ENCODE measurements around the gene GPC5.

The GPC5 gene

DNA sequence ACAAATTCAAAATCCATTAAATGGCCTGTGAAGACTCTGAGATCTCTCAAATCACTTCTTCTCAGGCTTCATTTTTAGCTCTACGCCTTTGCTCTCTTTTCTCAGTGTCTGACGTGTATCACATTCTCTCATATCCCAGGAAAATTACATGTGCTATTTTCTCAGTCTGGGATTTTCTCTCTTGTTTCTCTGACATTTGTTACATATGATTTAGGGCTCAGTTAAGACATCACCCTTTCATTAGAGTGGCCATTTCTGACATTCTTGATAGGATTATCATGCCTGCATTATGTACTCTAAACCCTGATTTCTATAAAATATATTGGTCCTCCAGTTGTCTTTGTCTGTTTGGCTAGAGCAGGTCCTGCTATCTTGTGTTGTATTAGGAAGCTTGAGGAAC lies 136.6 kb downstream of the GPC5 start:
- no peaks in the 10 kb centered on the region for H3K27me3 ChIP-seq (ENCODE audit: insufficient read depth, low read length, poor library complexity)
- WGBS (ENCODE audit: extremely low coverage, insufficient coverage, low lambda C conversion rate): no CpG with 5 or more reads among the region's 2 CpGs
- H3K27ac ChIP-seq (ENCODE audit: low read depth, low read length): no peak overlapping the region
- H4K8ac ChIP-seq (ENCODE audit: low read depth, low read length): no peak overlapping the region
- H3K4ac ChIP-seq (ENCODE audit: low read depth, low read length): no peak overlapping the region
- H3K4me1 ChIP-seq (ENCODE audit: control insufficient read depth, low read depth, low read length): no peaks in the 10 kb centered on the region
- no peak overlapping the region for H4K5ac ChIP-seq (ENCODE audit: low read length)
- no peak overlapping the region for H2BK15ac ChIP-seq (replicated peaks; ENCODE audit: low read depth)
- H3K79me1 ChIP-seq (ENCODE audit: low read length): no peaks in the 10 kb centered on the region
- H3K9ac ChIP-seq (ENCODE audit: low read length): no peak overlapping the region
- no peaks in the 10 kb centered on the region for H3K79me2 ChIP-seq (ENCODE audit: control insufficient read depth, insufficient read depth, low read length)
- H2AK5ac ChIP-seq (ENCODE audit: low read length): no peak overlapping the region
- H3K56ac ChIP-seq (ENCODE audit: low read length): no peak overlapping the region
- no peak for DNase-seq
- H2BK5ac ChIP-seq (ENCODE audit: low read length): no peak overlapping the region
- H3K36me3 ChIP-seq (ENCODE audit: control insufficient read depth, insufficient read depth, low read length): no peaks in the 10 kb centered on the region
- no peak overlapping the region for H3K18ac ChIP-seq (ENCODE audit: low read length)
- H2BK120ac ChIP-seq (ENCODE audit: low read depth, low read length): no peak overlapping the region
- no peak overlapping the region for H3K4me2 ChIP-seq (ENCODE audit: low read length)
- H3K23ac ChIP-seq (ENCODE audit: low read length): no peak overlapping the region
- no peak overlapping the region for H3K4me3 ChIP-seq (ENCODE audit: low read length)

- H3K4me2 ChIP-seq (ENCODE audit: low read length): no peak overlapping the region
These were observed 139.0 kb downstream of the GPC5 start for GRCh38 chr13:91537376-91537775.

DNA sequence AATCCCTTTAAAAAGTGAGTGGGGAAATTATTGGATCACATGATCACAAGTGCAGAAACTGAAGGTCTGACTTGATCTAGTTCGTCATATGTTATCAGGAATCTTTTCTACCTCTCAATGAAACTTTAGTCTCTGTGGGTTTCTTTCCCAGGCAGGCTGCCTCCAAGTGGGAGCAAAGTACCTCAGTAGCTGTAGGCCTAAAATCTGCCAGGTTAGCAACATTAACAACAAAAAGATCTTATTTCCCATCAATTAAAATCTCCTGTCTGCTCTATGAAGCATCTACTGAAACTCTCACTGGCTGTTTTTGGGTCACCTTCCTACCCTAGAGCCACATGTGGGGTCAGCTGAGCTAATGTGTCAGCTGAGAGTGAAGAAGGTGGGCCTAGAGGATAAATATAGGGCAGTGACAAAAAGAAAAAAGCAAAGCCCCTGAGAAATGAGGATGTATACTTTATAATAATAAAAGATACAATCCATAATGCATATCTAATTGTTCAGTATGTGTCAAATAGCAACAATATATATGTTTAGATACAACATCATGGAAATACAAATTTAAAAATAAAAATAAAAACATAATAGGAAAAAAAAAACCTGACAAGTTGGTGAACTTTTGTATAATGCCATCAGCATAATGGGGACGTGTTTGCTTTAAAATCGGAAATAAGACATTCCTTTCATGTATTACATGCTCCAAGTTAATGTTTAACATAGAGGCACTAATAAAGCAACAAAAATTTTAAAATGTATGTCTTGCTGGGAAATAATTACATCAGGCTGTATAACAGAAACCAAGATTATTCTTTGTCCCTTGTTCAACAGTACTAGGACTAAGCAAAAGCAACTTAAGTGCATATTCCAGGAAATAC lies 141.1 kb downstream of the GPC5 start:
- no peak overlapping the region for H2BK15ac ChIP-seq (replicated peaks; ENCODE audit: low read depth)
- H3K79me2 ChIP-seq (ENCODE audit: control insufficient read depth, insufficient read depth, low read length): no peaks in the 10 kb centered on the region
- H3K56ac ChIP-seq (ENCODE audit: low read length): no peak overlapping the region
- no peaks in the 10 kb centered on the region for H3K4me1 ChIP-seq (ENCODE audit: control insufficient read depth, low read depth, low read length)
- H3K9ac ChIP-seq (ENCODE audit: low read length): no peak overlapping the region
- no peak overlapping the region for H3K27ac ChIP-seq (ENCODE audit: low read depth, low read length)
- no peaks in the 10 kb centered on the region for H3K27me3 ChIP-seq (ENCODE audit: insufficient read depth, low read length, poor library complexity)
- H4K5ac ChIP-seq (ENCODE audit: low read length): no peak overlapping the region
- no peak overlapping the region for H2BK5ac ChIP-seq (ENCODE audit: low read length)
- no peak overlapping the region for H2BK120ac ChIP-seq (ENCODE audit: low read depth, low read length)
- no peaks in the 10 kb centered on the region for H3K36me3 ChIP-seq (ENCODE audit: control insufficient read depth, insufficient read depth, low read length)
- H3K23ac ChIP-seq (ENCODE audit: low read length): no peak overlapping the region
- no peak overlapping the region for H3K18ac ChIP-seq (ENCODE audit: low read length)
- no peak overlapping the region for H4K8ac ChIP-seq (ENCODE audit: low read depth, low read length)
- WGBS (ENCODE audit: extremely low coverage, insufficient coverage, low lambda C conversion rate): no CpG with 5 or more reads among the region's 3 CpGs
- DNase-seq: no peak
- H3K4me2 ChIP-seq (ENCODE audit: low read length): no peak overlapping the region
- H3K4me3 ChIP-seq (ENCODE audit: low read length): no peak overlapping the region
- no peak overlapping the region for H2AK5ac ChIP-seq (ENCODE audit: low read length)
- H3K4ac ChIP-seq (ENCODE audit: low read depth, low read length): no peak overlapping the region
- H3K79me1 ChIP-seq (ENCODE audit: low read length): no peaks in the 10 kb centered on the region

More at GRCh38 chr13:91537376-91537775, 139.0 kb downstream of the GPC5 start:
- Histone ChIP-seq H2BK15ac (replicated peaks; ENCODE audit: low read depth) (no peak overlapping the region), H3K27ac (ENCODE audit: low read depth, low read length) (no peak overlapping the region), H4K8ac (ENCODE audit: low read depth, low read length) (no peak overlapping the region), H2BK120ac (ENCODE audit: low read depth, low read length) (no peak overlapping the region), H3K4ac (ENCODE audit: low read depth, low read length) (no peak overlapping the region), H3K4me3 (ENCODE audit: low read length) (no peak overlapping the region), H3K23ac (ENCODE audit: low read length) (no peak overlapping the region), H3K36me3 (ENCODE audit: control insufficient read depth, insufficient read depth, low read length) (no peaks in the 10 kb centered on the region), H3K56ac (ENCODE audit: low read length) (no peak overlapping the region), H3K4me1 (ENCODE audit: control insufficient read depth, low read depth, low read length) (no peaks in the 10 kb centered on the region), H2BK5ac (ENCODE audit: low read length) (no peak overlapping the region), H3K18ac (ENCODE audit: low read length) (no peak overlapping the region), H3K79me2 (ENCODE audit: control insufficient read depth, insufficient read depth, low read length) (no peaks in the 10 kb centered on the region), H2AK5ac (ENCODE audit: low read length) (no peak overlapping the region), H3K79me1 (ENCODE audit: low read length) (no peaks in the 10 kb centered on the region), H3K9ac (ENCODE audit: low read length) (no peak overlapping the region), H4K5ac (ENCODE audit: low read length) (no peak overlapping the region), H3K27me3 (ENCODE audit: insufficient read depth, low read length, poor library complexity) (no peaks in the 10 kb centered on the region)
- DNase-seq: no peak
- WGBS (ENCODE audit: extremely low coverage, insufficient coverage, low lambda C conversion rate): no CpG with 5 or more reads among the region's 2 CpGs

- no peaks in the 10 kb centered on the region for H3K36me3 ChIP-seq (ENCODE audit: control insufficient read depth, insufficient read depth, low read length)
- H4K5ac ChIP-seq (ENCODE audit: low read length): no peak overlapping the region
- no peak overlapping the region for H2BK5ac ChIP-seq (ENCODE audit: low read length)
- H4K8ac ChIP-seq (ENCODE audit: low read depth, low read length): no peak overlapping the region
- H3K9ac ChIP-seq (ENCODE audit: low read length): no peak overlapping the region
- H3K27me3 ChIP-seq (ENCODE audit: insufficient read depth, low read length, poor library complexity): no peaks in the 10 kb centered on the region
- H2BK120ac ChIP-seq (ENCODE audit: low read depth, low read length): no peak overlapping the region
- no CpG with 5 or more reads among the region's 1 CpG for WGBS (ENCODE audit: extremely low coverage, insufficient coverage, low lambda C conversion rate)
- no peak overlapping the region for H3K18ac ChIP-seq (ENCODE audit: low read length)
- H3K4ac ChIP-seq (ENCODE audit: low read depth, low read length): no peak overlapping the region
- no peak overlapping the region for H3K56ac ChIP-seq (ENCODE audit: low read length)
- DNase-seq: no peak
- H3K79me2 ChIP-seq (ENCODE audit: control insufficient read depth, insufficient read depth, low read length): no peaks in the 10 kb centered on the region
- no peak overlapping the region for H2AK5ac ChIP-seq (ENCODE audit: low read length)
- H3K4me3 ChIP-seq (ENCODE audit: low read length): no peak overlapping the region
- no peak overlapping the region for H3K23ac ChIP-seq (ENCODE audit: low read length)
- H3K27ac ChIP-seq (ENCODE audit: low read depth, low read length): no peak overlapping the region
- no peaks in the 10 kb centered on the region for H3K4me1 ChIP-seq (ENCODE audit: control insufficient read depth, low read depth, low read length)
- no peaks in the 10 kb centered on the region for H3K79me1 ChIP-seq (ENCODE audit: low read length)
- no peak overlapping the region for H3K4me2 ChIP-seq (ENCODE audit: low read length)
- H2BK15ac ChIP-seq (replicated peaks; ENCODE audit: low read depth): no peak overlapping the region
These were observed 141.8 kb downstream of the GPC5 start for GRCh38 chr13:91540158-91540736.

GRCh38 chr13:91544723-91545122 lies 146.3 kb downstream of the GPC5 start:
- Histone ChIP-seq H2BK5ac (ENCODE audit: low read length) (no peak overlapping the region), H3K4me2 (ENCODE audit: low read length) (no peak overlapping the region), H3K9ac (ENCODE audit: low read length) (no peak overlapping the region), H3K18ac (ENCODE audit: low read length) (no peak overlapping the region), H3K27ac (ENCODE audit: low read depth, low read length) (no peak overlapping the region), H3K79me2 (ENCODE audit: control insufficient read depth, insufficient read depth, low read length) (no peaks in the 10 kb centered on the region), H3K4me3 (ENCODE audit: low read length) (no peak overlapping the region), H4K5ac (ENCODE audit: low read length) (no peak overlapping the region), H3K4ac (ENCODE audit: low read depth, low read length) (no peak overlapping the region), H4K8ac (ENCODE audit: low read depth, low read length) (no peak overlapping the region), H3K27me3 (ENCODE audit: insufficient read depth, low read length, poor library complexity) (no peaks in the 10 kb centered on the region), H3K36me3 (ENCODE audit: control insufficient read depth, insufficient read depth, low read length) (no peaks in the 10 kb centered on the region), H2BK15ac (replicated peaks; ENCODE audit: low read depth) (no peak overlapping the region), H3K23ac (ENCODE audit: low read length) (no peak overlapping the region), H3K79me1 (ENCODE audit: low read length) (no peaks in the 10 kb centered on the region), H3K4me1 (ENCODE audit: control insufficient read depth, low read depth, low read length) (no peaks in the 10 kb centered on the region), H2AK5ac (ENCODE audit: low read length) (no peak overlapping the region), H3K56ac (ENCODE audit: low read length) (no peak overlapping the region), H2BK120ac (ENCODE audit: low read depth, low read length) (no peak overlapping the region)
- no CpG with 5 or more reads among the region's 3 CpGs for WGBS (ENCODE audit: extremely low coverage, insufficient coverage, low lambda C conversion rate)
- peak; percentile 57 for DNase-seq
